GM12892 (cell line): ENCODE measurements around the gene RTKN2.

ENCODE experiments used
- POLR2A ChIP-seq: IDR thresholded peaks from 2 replicates; pipeline ENCODE4 v1.6.1; 2011; ENCODE audit warnings: low read depth, low read length, control low read depth
- POLR2AphosphoS5 ChIP-seq: IDR thresholded peaks from 2 replicates; pipeline ENCODE4 v1.6.1; 2011; ENCODE audit warnings: low read depth, low read length, control low read depth
- TAF1 ChIP-seq: IDR thresholded peaks from 2 replicates; pipeline ENCODE4 v1.6.1; 2011; ENCODE audit warnings: low read depth, mild to moderate bottlenecking, control low read depth, low read length, borderline replicate concordance

DNA sequence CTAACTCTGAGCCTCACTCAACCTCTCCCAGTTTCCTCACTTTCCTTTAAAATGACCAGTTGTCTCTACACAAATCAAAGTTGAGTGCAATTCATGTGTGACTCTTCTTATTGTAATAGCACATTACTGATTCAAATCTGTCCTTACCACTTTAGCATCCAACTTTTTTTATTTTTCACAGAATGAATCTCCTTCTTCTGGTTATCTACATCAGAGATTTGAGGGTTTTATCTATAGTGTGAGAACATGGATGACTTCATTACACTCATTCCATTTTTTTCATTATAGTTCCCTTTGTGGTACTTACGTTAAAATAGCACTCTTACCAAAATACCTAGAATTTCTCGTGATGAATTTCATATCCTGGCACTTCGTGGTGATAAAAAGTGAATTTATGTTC is 43.3 kb downstream of the RTKN2 start:
- TF ChIP-seq POLR2A (no peak), TAF1 (no peak), POLR2AphosphoS5 (no peak)
